ENCODE results near the gene CTSO.

Gene CTSO

GRCh38 chr4:155889031-155889793, 64.5 kb downstream of the CTSO start:
- H3K9ac ChIP-seq (ENCODE audit: low read length): no peak overlapping the region
- H3K9me3 ChIP-seq (ENCODE audit: insufficient read depth, low read length): no peaks in the 10 kb centered on the region
- no peaks in the 10 kb centered on the region for H3F3A ChIP-seq (ENCODE audit: insufficient read depth)
- no peak overlapping the region for H2AFZ ChIP-seq (ENCODE audit: low read depth, low read length, severe bottlenecking)
- no peaks in the 10 kb centered on the region for H3K27me3 ChIP-seq (ENCODE audit: low read length)
- no peaks in the 10 kb centered on the region for H3K9me2 ChIP-seq (replicated peaks; ENCODE audit: insufficient read depth, low read length)
- no peaks in the 10 kb centered on the region for H3K36me3 ChIP-seq (ENCODE audit: low read length)
- H3K4me3 ChIP-seq (ENCODE audit: insufficient read depth, low read length, poor library complexity, severe bottlenecking): no peak overlapping the region
- H4K20me1 ChIP-seq (ENCODE audit: low read depth, low read length): no peaks in the 10 kb centered on the region
- TF ChIP-seq CTCF (IDR thresholded peaks at IDR 0.05; ENCODE audit: insufficient read depth, low read length, poor library complexity, severe bottlenecking) (no peak), EZH2phosphoT487 (conservative IDR thresholded peaks at IDR 0.05; ENCODE audit: low read length) (no peak)
- no peaks in the 10 kb centered on the region for H3K79me2 ChIP-seq (ENCODE audit: insufficient read depth, low read length)
- H3K27ac ChIP-seq (ENCODE audit: low read depth, low read length): no peak overlapping the region
- no peak overlapping the region for H3K4me2 ChIP-seq (ENCODE audit: low read depth, low read length, poor library complexity, severe bottlenecking)

GRCh38 chr4:155887847-155888570, 65.7 kb downstream of the CTSO start:
- no peaks in the 10 kb centered on the region for H3K9me2 ChIP-seq (replicated peaks; ENCODE audit: insufficient read depth, low read length)
- H3K79me2 ChIP-seq (ENCODE audit: insufficient read depth, low read length): no peaks in the 10 kb centered on the region
- no peak overlapping the region for H3K4me2 ChIP-seq (ENCODE audit: low read depth, low read length, poor library complexity, severe bottlenecking)
- no peak overlapping the region for H3K9ac ChIP-seq (ENCODE audit: low read length)
- TF ChIP-seq EZH2phosphoT487 (conservative IDR thresholded peaks at IDR 0.05; ENCODE audit: low read length): no peak
- no peak for TF ChIP-seq CTCF (IDR thresholded peaks at IDR 0.05; ENCODE audit: insufficient read depth, low read length, poor library complexity, severe bottlenecking)
- no peak overlapping the region for H3K27ac ChIP-seq (ENCODE audit: low read depth, low read length)
- H3K27me3 ChIP-seq (ENCODE audit: low read length): no peaks in the 10 kb centered on the region
- no peaks in the 10 kb centered on the region for H3K36me3 ChIP-seq (ENCODE audit: low read length)
- H3F3A ChIP-seq (ENCODE audit: insufficient read depth): no peaks in the 10 kb centered on the region
- no peak overlapping the region for H3K4me3 ChIP-seq (ENCODE audit: insufficient read depth, low read length, poor library complexity, severe bottlenecking)
- no peaks in the 10 kb centered on the region for H3K9me3 ChIP-seq (ENCODE audit: insufficient read depth, low read length)
- no peak overlapping the region for H2AFZ ChIP-seq (ENCODE audit: low read depth, low read length, severe bottlenecking)
- no peaks in the 10 kb centered on the region for H4K20me1 ChIP-seq (ENCODE audit: low read depth, low read length)

- H3K27me3 ChIP-seq (ENCODE audit: low read length): no peaks in the 10 kb centered on the region
- H3K9me2 ChIP-seq (replicated peaks; ENCODE audit: insufficient read depth, low read length): no peaks in the 10 kb centered on the region
- no peak overlapping the region for H3K4me3 ChIP-seq (ENCODE audit: insufficient read depth, low read length, poor library complexity, severe bottlenecking)
- no peaks in the 10 kb centered on the region for H3K79me2 ChIP-seq (ENCODE audit: insufficient read depth, low read length)
- TF ChIP-seq EZH2phosphoT487 (conservative IDR thresholded peaks at IDR 0.05; ENCODE audit: low read length) (no peak), CTCF (IDR thresholded peaks at IDR 0.05; ENCODE audit: insufficient read depth, low read length, poor library complexity, severe bottlenecking) (no peak)
- no peak overlapping the region for H2AFZ ChIP-seq (ENCODE audit: low read depth, low read length, severe bottlenecking)
- no peak overlapping the region for H3K27ac ChIP-seq (ENCODE audit: low read depth, low read length)
- H3F3A ChIP-seq (ENCODE audit: insufficient read depth): no peaks in the 10 kb centered on the region
- H3K4me2 ChIP-seq (ENCODE audit: low read depth, low read length, poor library complexity, severe bottlenecking): no peak overlapping the region
- no peak overlapping the region for H3K9ac ChIP-seq (ENCODE audit: low read length)
- no peaks in the 10 kb centered on the region for H4K20me1 ChIP-seq (ENCODE audit: low read depth, low read length)
- no peaks in the 10 kb centered on the region for H3K36me3 ChIP-seq (ENCODE audit: low read length)
- H3K9me3 ChIP-seq (ENCODE audit: insufficient read depth, low read length): no peaks in the 10 kb centered on the region
Observed at GRCh38 chr4:155887045-155887444, 66.6 kb downstream of the CTSO start.
